MM.1S (cell line): ENCODE data around the gene RSPH6A.

Experiments
- DNase-seq: peaks from one replicate; pipeline ENCODE4 v3.0.0-alpha.2; 2015
- H2AFZ ChIP-seq: fragments of 300-600 bp; sonication (generic); 2 replicates; pipeline ENCODE4 v1.6.0; 2016; ENCODE audit warnings: antibody characterized with exemption, low read length
- H3F3A ChIP-seq: fragments of 300-600 bp; sonication (generic); 2 replicates; pipeline ENCODE4 v1.6.1; 2016; ENCODE audit warnings: mild to moderate bottlenecking, antibody characterized with exemption, low read length, moderate library complexity, mixed read lengths; ENCODE audit not compliant: insufficient read depth
- H3K27ac ChIP-seq: fragments of 300-600 bp; sonication (generic); 2 replicates; pipeline ENCODE4 v1.5.1; 2016; ENCODE audit warnings: mild to moderate bottlenecking, low read length
- H3K27me3 ChIP-seq: fragments of 300-600 bp; sonication (generic); replicated peaks from 2 replicates; pipeline ENCODE4 v1.6.0; 2016; ENCODE audit warnings: low read length; ENCODE audit not compliant: insufficient read depth
- H3K36me3 ChIP-seq: fragments of 300-600 bp; sonication (generic); replicated peaks from 2 replicates; pipeline ENCODE4 v1.6.1; 2016; ENCODE audit warnings: mild to moderate bottlenecking, low read length, mixed read lengths; ENCODE audit not compliant: insufficient read depth
- H3K4me1 ChIP-seq: fragments of 300-600 bp; sonication (generic); 2 replicates; pipeline ENCODE4 v1.6.1; 2016; ENCODE audit warnings: low read length, mixed read lengths
- H3K4me2 ChIP-seq: fragments of 300-600 bp; sonication (generic); 2 replicates; pipeline ENCODE4 v1.6.0; 2016; ENCODE audit warnings: low read depth, low read length
- H3K4me3 ChIP-seq: fragments of 300-600 bp; sonication (generic); 2 replicates; pipeline ENCODE4 v1.5.1; 2016; ENCODE audit warnings: low read length, mixed read lengths
- H3K79me2 ChIP-seq: fragments of 300-600 bp; sonication (generic); 2 replicates; pipeline ENCODE4 v1.6.1; 2016; ENCODE audit warnings: mixed run types, low read length, mixed read lengths
- H3K9ac ChIP-seq: fragments of 300-600 bp; sonication (generic); 2 replicates; pipeline ENCODE4 v1.6.1; 2016; ENCODE audit warnings: low read length, mixed read lengths
- H3K9me2 ChIP-seq: fragments of 300-600 bp; sonication (generic); replicated peaks from 2 replicates; pipeline ENCODE4 v1.6.1; 2016; ENCODE audit warnings: mild to moderate bottlenecking, low read length, mixed read lengths; ENCODE audit not compliant: insufficient read depth
- H3K9me3 ChIP-seq: fragments of 300-600 bp; sonication (generic); replicated peaks from 2 replicates; pipeline ENCODE4 v1.6.1; 2016; ENCODE audit warnings: mild to moderate bottlenecking, low read length, mixed read lengths; ENCODE audit not compliant: insufficient read depth
- H4K20me1 ChIP-seq: fragments of 300-600 bp; sonication (generic); 2 replicates; pipeline ENCODE4 v1.6.1; 2016; ENCODE audit warnings: mild to moderate bottlenecking, low read length, moderate library complexity, mixed read lengths; ENCODE audit not compliant: insufficient read depth
- EZH2 ChIP-seq: fragments of 300-600 bp; sonication (generic); optimal IDR thresholded peaks from 2 replicates; pipeline ENCODE3; 2017; ENCODE audit warnings: low read depth, mild to moderate bottlenecking, antibody characterized with exemption, low read length, mixed read lengths
- EZH2phosphoT487 ChIP-seq: fragments of 300-600 bp; sonication (generic); IDR thresholded peaks from 2 replicates; pipeline ENCODE4 v1.6.1; 2018; ENCODE audit warnings: antibody characterized with exemption, low read length
- TF ChIP-seq, protein P1 (sequence below): fragments of 300-600 bp; sonication (generic); IDR thresholded peaks from 2 replicates; pipeline ENCODE4 v1.5.1; 2016; ENCODE audit warnings: antibody characterized with exemption, low read length, mixed read lengths

Gene RSPH6A

DNA sequence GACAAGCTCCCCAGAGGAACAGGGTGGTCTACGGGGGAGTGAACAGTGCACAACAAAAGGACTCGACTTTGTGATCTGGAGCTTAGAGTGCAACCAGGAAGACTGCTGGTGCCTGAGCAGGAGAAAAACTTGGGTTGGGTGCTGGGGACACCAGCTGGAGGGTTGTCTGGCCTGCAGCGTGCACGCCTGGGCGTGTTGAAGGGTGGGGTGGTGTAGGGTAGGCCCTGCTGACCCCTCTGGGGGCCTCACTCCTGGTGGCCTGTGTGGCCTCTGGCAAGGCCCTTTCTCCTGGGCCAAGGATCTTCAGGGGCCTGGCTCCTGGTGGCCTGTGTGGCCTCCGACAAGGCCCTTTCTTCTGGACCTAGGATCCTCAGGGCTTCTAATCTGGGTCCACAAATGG is 4.7 kb upstream of the RSPH6A start:
- Histone ChIP-seq H3K9me3 (no peaks in the 10 kb centered on the region), H3K79me2 (no peaks in the 10 kb centered on the region), H3K27me3 (no peaks in the 10 kb centered on the region), H3K4me3 (no peak overlapping the region), H3K9me2 (no peaks in the 10 kb centered on the region), H3K36me3 (no peaks in the 10 kb centered on the region; the same call in 1 of the 2 replicates), H3F3A (peaks cover 9% of the 10 kb centered on the region; the same call in 1 of the 2 replicates), H3K9ac (no peak overlapping the region), H4K20me1 (no peaks in the 10 kb centered on the region), H3K4me1 (peaks cover 5% of the 10 kb centered on the region; the same call in 1 of the 2 replicates), H3K27ac (no peak overlapping the region), H2AFZ (no peak overlapping the region), H3K4me2 (no peak overlapping the region)
- DNase-seq, result no peak
- TF ChIP-seq EZH2phosphoT487, result no peak
- TF ChIP-seq, protein P1, sequence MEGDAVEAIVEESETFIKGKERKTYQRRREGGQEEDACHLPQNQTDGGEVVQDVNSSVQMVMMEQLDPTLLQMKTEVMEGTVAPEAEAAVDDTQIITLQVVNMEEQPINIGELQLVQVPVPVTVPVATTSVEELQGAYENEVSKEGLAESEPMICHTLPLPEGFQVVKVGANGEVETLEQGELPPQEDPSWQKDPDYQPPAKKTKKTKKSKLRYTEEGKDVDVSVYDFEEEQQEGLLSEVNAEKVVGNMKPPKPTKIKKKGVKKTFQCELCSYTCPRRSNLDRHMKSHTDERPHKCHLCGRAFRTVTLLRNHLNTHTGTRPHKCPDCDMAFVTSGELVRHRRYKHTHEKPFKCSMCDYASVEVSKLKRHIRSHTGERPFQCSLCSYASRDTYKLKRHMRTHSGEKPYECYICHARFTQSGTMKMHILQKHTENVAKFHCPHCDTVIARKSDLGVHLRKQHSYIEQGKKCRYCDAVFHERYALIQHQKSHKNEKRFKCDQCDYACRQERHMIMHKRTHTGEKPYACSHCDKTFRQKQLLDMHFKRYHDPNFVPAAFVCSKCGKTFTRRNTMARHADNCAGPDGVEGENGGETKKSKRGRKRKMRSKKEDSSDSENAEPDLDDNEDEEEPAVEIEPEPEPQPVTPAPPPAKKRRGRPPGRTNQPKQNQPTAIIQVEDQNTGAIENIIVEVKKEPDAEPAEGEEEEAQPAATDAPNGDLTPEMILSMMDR, result no peak
- no peak for TF ChIP-seq EZH2

DNA sequence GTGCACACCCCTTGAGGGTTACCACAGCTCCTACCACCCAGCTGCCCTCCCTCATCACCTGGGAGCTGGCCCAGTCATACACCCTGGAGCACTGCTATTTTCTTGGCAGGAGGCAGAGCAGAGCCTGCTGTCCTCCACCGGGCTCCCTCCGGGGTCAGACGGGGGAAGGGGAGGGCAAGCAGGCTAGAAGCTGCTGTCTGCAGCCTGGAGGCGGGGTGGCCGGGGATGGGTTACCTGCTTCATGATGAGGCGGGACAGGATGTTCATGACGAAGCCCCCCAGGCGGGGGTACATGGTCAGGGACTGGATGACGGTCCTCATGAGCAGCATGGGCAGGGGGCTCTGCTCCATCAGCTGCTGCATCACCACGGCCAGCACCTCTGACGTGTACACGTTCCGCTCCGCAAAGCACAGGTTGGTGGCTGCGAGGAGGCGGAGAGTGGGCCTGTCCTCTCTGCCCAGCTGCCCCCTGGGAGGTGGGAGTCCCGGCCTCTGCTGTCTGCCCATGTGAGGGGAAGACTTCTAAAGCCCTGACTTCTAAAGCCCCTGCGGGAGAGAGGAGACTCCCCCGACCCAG is 2.7 kb upstream of the RSPH6A start:
- Histone ChIP-seq H3K4me1 (peaks cover 5% of the 10 kb centered on the region; the same call in 1 of the 2 replicates), H3K9me2 (no peaks in the 10 kb centered on the region), H2AFZ (no peak overlapping the region), H3K79me2 (no peaks in the 10 kb centered on the region), H3K4me2 (peak overlapping the region; percentile 12; the same call in 1 of the 2 replicates), H3F3A (peaks cover 9% of the 10 kb centered on the region; the same call in 1 of the 2 replicates), H3K27me3 (no peaks in the 10 kb centered on the region), H3K36me3 (no peaks in the 10 kb centered on the region; the same call in 1 of the 2 replicates), H3K4me3 (no peak overlapping the region), H3K9me3 (no peaks in the 10 kb centered on the region), H3K9ac (no peak overlapping the region), H4K20me1 (no peaks in the 10 kb centered on the region), H3K27ac (peak overlapping the region; percentile 19; the same call in 1 of the 2 replicates)
- TF ChIP-seq, protein P1, result no peak
- TF ChIP-seq EZH2 (no peak), EZH2phosphoT487 (no peak)
- no peak for DNase-seq

DNA sequence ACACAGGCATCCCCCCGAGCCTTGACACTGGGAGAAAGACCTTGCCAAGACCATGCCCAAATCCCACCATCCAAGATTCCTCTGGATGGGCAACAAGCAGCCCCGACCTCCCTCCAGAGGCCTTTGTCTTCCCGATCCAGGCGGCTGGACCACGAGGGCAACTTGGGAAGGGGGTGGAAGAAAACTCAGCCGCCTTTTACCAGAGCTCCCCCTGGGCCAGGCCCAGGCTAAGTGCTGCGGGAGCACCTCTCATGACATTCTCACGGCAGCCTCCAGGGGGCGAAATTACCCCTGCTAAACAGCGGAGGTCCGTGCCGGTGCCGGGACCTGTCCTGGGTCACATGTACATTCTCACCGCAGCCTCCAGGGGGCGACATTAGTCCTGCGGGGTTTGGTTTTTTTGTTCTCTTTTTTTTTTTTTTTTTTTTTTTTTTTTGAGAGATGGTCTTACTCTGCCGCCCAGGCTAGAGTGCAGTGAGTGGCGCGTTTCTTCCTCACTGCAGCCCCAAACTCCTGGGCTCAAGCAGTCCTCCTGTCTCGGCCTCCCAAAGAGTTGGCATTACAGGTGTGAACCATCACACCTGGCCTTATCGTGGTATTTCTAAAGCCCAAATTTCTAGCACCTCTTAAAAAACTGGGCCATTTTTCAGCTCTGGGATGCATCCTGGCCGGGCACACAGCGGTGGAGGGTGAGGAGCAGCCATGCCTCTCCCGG is 2.1 kb upstream of the RSPH6A start:
- Histone ChIP-seq H3K9ac (no peak overlapping the region), H3K79me2 (no peaks in the 10 kb centered on the region), H3K4me1 (peaks cover 5% of the 10 kb centered on the region; the same call in 1 of the 2 replicates), H3K4me2 (peak overlapping the region; percentile 12; the same call in 1 of the 2 replicates), H3K36me3 (no peaks in the 10 kb centered on the region), H3K9me3 (no peaks in the 10 kb centered on the region), H3F3A (peaks cover 9% of the 10 kb centered on the region; the same call in 1 of the 2 replicates), H2AFZ (no peak overlapping the region), H3K27me3 (no peaks in the 10 kb centered on the region), H4K20me1 (no peaks in the 10 kb centered on the region), H3K9me2 (no peaks in the 10 kb centered on the region), H3K27ac (peak overlapping the region; percentile 19; the same call in 1 of the 2 replicates), H3K4me3 (no peak overlapping the region)
- no peak for TF ChIP-seq EZH2
- TF ChIP-seq, protein P1, result peak; percentile 98
- no peak for TF ChIP-seq EZH2phosphoT487
- DNase-seq, result peak; percentile 94
